ENCODE results near the gene PIGV.
"Not testable (repeated sequence)": the region's sequence is repeated elsewhere in the genome, so short reads cannot be mapped to it uniquely, and the experiment has no call there.

The PIGV gene

GRCh38 chr1:26844424-26845196 lies 56.9 kb downstream of the PIGV start:
- FAIRE-seq (no peak), DNase-seq (ENCODE audit: insufficient read length, low spot score) (no peak)
- TF ChIP-seq, protein P1, sequence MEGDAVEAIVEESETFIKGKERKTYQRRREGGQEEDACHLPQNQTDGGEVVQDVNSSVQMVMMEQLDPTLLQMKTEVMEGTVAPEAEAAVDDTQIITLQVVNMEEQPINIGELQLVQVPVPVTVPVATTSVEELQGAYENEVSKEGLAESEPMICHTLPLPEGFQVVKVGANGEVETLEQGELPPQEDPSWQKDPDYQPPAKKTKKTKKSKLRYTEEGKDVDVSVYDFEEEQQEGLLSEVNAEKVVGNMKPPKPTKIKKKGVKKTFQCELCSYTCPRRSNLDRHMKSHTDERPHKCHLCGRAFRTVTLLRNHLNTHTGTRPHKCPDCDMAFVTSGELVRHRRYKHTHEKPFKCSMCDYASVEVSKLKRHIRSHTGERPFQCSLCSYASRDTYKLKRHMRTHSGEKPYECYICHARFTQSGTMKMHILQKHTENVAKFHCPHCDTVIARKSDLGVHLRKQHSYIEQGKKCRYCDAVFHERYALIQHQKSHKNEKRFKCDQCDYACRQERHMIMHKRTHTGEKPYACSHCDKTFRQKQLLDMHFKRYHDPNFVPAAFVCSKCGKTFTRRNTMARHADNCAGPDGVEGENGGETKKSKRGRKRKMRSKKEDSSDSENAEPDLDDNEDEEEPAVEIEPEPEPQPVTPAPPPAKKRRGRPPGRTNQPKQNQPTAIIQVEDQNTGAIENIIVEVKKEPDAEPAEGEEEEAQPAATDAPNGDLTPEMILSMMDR (IDR thresholded peaks at IDR 0.05; ENCODE audit: insufficient read depth, missing control alignments), result no peak

- DNase-seq (ENCODE audit: insufficient read length, low spot score); FAIRE-seq: not testable (repeated sequence)
These were observed 60.1 kb downstream of the PIGV start for GRCh38 chr1:26847826-26848225.

All from D721Med (cell line).